Measurements from ENCODE around the gene RBM10. TPM values are rescaled to one million over a fixed set of nuclear protein-coding genes. Genes with fewer than 3 reads are reported as not detected.
A peak's percentile ranks its signal among the peaks of the same experiment; 100 is the strongest.

Gene RBM10
- total and polyA plus RNA-seq, 7 donors: 18.2 to 33.8 (median 25.0) TPM

- Histone ChIP-seq H3K36me3 (ENCODE audit: insufficient read depth in 1 of 2, low read depth in 1 of 2) (peaks cover 0 to 86% of the 10 kb centered on the region in 2 donors), H3K27me3 (ENCODE audit: insufficient read depth in 3 of 3, low read length in 2 of 3) (no peaks in the 10 kb centered on the region), H3K27ac (peak overlapping the region; percentile 71), H3K4me1 (peaks cover 26% of the 10 kb centered on the region), H3K9me3 (no peaks in the 10 kb centered on the region), H3K4me3 (no peak overlapping the region)
- intact Hi-C loops (cut with DNase I): no loop called here
- peak; percentile 31 for TF ChIP-seq CTCF (IDR thresholded peaks at IDR 0.05)
- 46 to 73% (median 69%) methylated on average over 7 to 9 of the region's 9 CpGs for WGBS, 3 donors
- peak; percentile 84 to 89 (median 87) for ATAC-seq
- DNase-seq: peak; percentile 63 to 75
These were observed 55.5 kb downstream of the RBM10 start for GRCh38 chrX:47200385-47201150.

GRCh38 chrX:47201345-47201944, 56.4 kb downstream of the RBM10 start:
- Histone ChIP-seq H3K36me3 (ENCODE audit: insufficient read depth in 1 of 2, low read depth in 1 of 2) (peaks cover 0 to 95% of the 10 kb centered on the region in 2 donors), H3K27ac (peak overlapping the region; percentile 71), H3K4me1 (peaks cover 17% of the 10 kb centered on the region), H3K9me3 (no peaks in the 10 kb centered on the region), H3K27me3 (ENCODE audit: insufficient read depth in 3 of 3, low read length in 2 of 3) (no peaks in the 10 kb centered on the region), H3K4me3 (no peak overlapping the region)
- intact Hi-C loops (cut with DNase I): no loop called here
- 81 to 92% (median 89%) methylated on average over 8 to 9 of the region's 9 CpGs for WGBS, 3 donors
- ATAC-seq (no peak), DNase-seq (peak in 1 of 2 donors; percentile 36)
- TF ChIP-seq CTCF (IDR thresholded peaks at IDR 0.05): no peak

GRCh38 chrX:47202316-47202715, 57.3 kb downstream of the RBM10 start:
- peaks cover 11% of the 10 kb centered on the region for H3K4me1 ChIP-seq
- TF ChIP-seq CTCF (IDR thresholded peaks at IDR 0.05): no peak
- intact Hi-C loops (cut with DNase I): no loop called here
- no peak overlapping the region for H3K4me3 ChIP-seq
- 88 to 93% (median 92%) methylated on average over 10 to 11 of the region's 11 CpGs for WGBS, 3 donors
- ATAC-seq (no peak), DNase-seq (no peak)
- no peaks in the 10 kb centered on the region for H3K9me3 ChIP-seq
- peaks cover 0 to 100% of the 10 kb centered on the region in 2 donors for H3K36me3 ChIP-seq (ENCODE audit: insufficient read depth in 1 of 2, low read depth in 1 of 2)
- H3K27ac ChIP-seq: no peak overlapping the region
- H3K27me3 ChIP-seq (ENCODE audit: insufficient read depth in 3 of 3, low read length in 2 of 3): no peaks in the 10 kb centered on the region

- no peak for TF ChIP-seq CTCF (IDR thresholded peaks at IDR 0.05)
- 81 to 85% methylated on average over 4 of the region's 4 CpGs; no CpG with 5 or more reads in 1 of the 3 donors for WGBS, 3 donors
- intact Hi-C loops (cut with DNase I): no loop called here
- Histone ChIP-seq H3K36me3 (ENCODE audit: insufficient read depth in 1 of 2, low read depth in 1 of 2) (peaks cover 0 to 100% of the 10 kb centered on the region in 2 donors), H3K4me3 (no peak overlapping the region), H3K27me3 (ENCODE audit: insufficient read depth in 3 of 3, low read length in 2 of 3) (no peaks in the 10 kb centered on the region), H3K27ac (no peak overlapping the region), H3K4me1 (peaks cover 5% of the 10 kb centered on the region), H3K9me3 (no peaks in the 10 kb centered on the region)
- peak in 1 of 2 donors; percentile 39 for DNase-seq
- no peak for ATAC-seq
These were observed 57.9 kb downstream of the RBM10 start for GRCh38 chrX:47202877-47203276.
